H9 (cell line): ENCODE results near the gene B4GALNT4. TPM values are rescaled to one million over a fixed set of nuclear protein-coding genes. Genes with fewer than 3 reads are reported as not detected.

Experiments used
- DNase-seq: peaks from one replicate; pipeline ENCODE4 v3.0.0-alpha.2; 2017
- H2AFZ ChIP-seq: one replicate; pipeline ENCODE4 v1.6.1; 2013; ENCODE audit warnings: mild to moderate bottlenecking, low read length, control low read depth, moderate library complexity
- H2AK5ac ChIP-seq: 2 replicates; pipeline ENCODE4 v1.6.1; 2013; ENCODE audit warnings: low read length, control low read depth, mixed read lengths; ENCODE audit not compliant: insufficient read length
- H2BK120ac ChIP-seq: one replicate; pipeline ENCODE4 v1.6.1; 2013; ENCODE audit warnings: low read depth, mild to moderate bottlenecking, low read length, control low read depth, inconsistent platforms; ENCODE audit not compliant: poor library complexity, severe bottlenecking
- H2BK12ac ChIP-seq: 2 replicates; pipeline ENCODE4 v1.6.1; 2013; ENCODE audit warnings: low read length, control low read depth, mixed read lengths, low read depth; ENCODE audit not compliant: insufficient read length
- H2BK15ac ChIP-seq: 2 replicates; pipeline ENCODE4 v1.6.1; 2013; ENCODE audit warnings: low read depth, low read length, control low read depth
- H2BK20ac ChIP-seq: one replicate; pipeline ENCODE4 v1.6.1; 2013; ENCODE audit warnings: low read depth, mild to moderate bottlenecking, low read length, control low read depth, inconsistent platforms; ENCODE audit not compliant: poor library complexity, severe bottlenecking
- H2BK5ac ChIP-seq: 2 replicates; pipeline ENCODE4 v1.6.1; 2013; ENCODE audit warnings: low read length, control low read depth, mixed read lengths; ENCODE audit not compliant: insufficient read length
- H3K14ac ChIP-seq: 2 replicates; pipeline ENCODE4 v1.6.1; 2013; ENCODE audit warnings: low read length, control low read depth; ENCODE audit not compliant: insufficient read depth
- H3K18ac ChIP-seq: 2 replicates; pipeline ENCODE4 v1.6.1; 2013; ENCODE audit warnings: low read depth, mild to moderate bottlenecking, mixed read lengths, low read length, control low read depth; ENCODE audit not compliant: insufficient read length
- H3K23ac ChIP-seq: 2 replicates; pipeline ENCODE4 v1.6.1; 2013; ENCODE audit warnings: low read length, control low read depth, mixed read lengths, low read depth; ENCODE audit not compliant: insufficient read length
- H3K23me2 ChIP-seq: 2 replicates; pipeline ENCODE4 v1.6.1; 2013; ENCODE audit warnings: low read depth, mild to moderate bottlenecking, mixed read lengths, low read length, control low read depth; ENCODE audit not compliant: insufficient read length, poor library complexity, severe bottlenecking
- H3K27ac ChIP-seq: 2 replicates; pipeline ENCODE4 v1.5.1; 2013; ENCODE audit warnings: low read length, control low read depth, mixed read lengths, low read depth; ENCODE audit not compliant: insufficient read length
- H3K27me3 ChIP-seq: 2 replicates; pipeline ENCODE4 v1.6.1; 2013; ENCODE audit warnings: low read length, control low read depth, inconsistent platforms; ENCODE audit not compliant: insufficient read depth
- H3K4ac ChIP-seq: 2 replicates; pipeline ENCODE4 v1.6.1; 2013; ENCODE audit warnings: low read depth, mild to moderate bottlenecking, control low read depth, inconsistent platforms, low read length, moderate library complexity
- H3K4me1 ChIP-seq: 2 replicates; pipeline ENCODE4 v1.6.1; 2013; ENCODE audit warnings: low read length, control low read depth, inconsistent platforms; ENCODE audit not compliant: insufficient read depth
- H3K4me2 ChIP-seq: 2 replicates; pipeline ENCODE4 v1.6.1; 2013; ENCODE audit warnings: low read length, control low read depth, mixed read lengths; ENCODE audit not compliant: insufficient read length, insufficient read depth
- H3K56ac ChIP-seq: 2 replicates; pipeline ENCODE4 v1.6.1; 2013; ENCODE audit warnings: low read depth, mild to moderate bottlenecking, mixed read lengths, low read length, control low read depth; ENCODE audit not compliant: insufficient read length
- H3K79me1 ChIP-seq: 2 replicates; pipeline ENCODE4 v1.6.1; 2013; ENCODE audit warnings: low read depth, mild to moderate bottlenecking, moderate library complexity, low read length, control low read depth, inconsistent platforms; ENCODE audit not compliant: insufficient read depth, poor library complexity, severe bottlenecking
- H3K79me2 ChIP-seq: 2 replicates; pipeline ENCODE4 v1.6.1; 2013; ENCODE audit warnings: low read length, control low read depth, inconsistent platforms; ENCODE audit not compliant: insufficient read depth
- H3K9ac ChIP-seq: 2 replicates; pipeline ENCODE4 v1.6.1; 2013; ENCODE audit warnings: low read length, control low read depth, mixed read lengths; ENCODE audit not compliant: insufficient read length; ENCODE audit errors: extremely low read depth
- H3K9me3 ChIP-seq: one replicate; pipeline ENCODE4 v1.6.1; 2013; ENCODE audit warnings: low read depth, low read length, inconsistent platforms; ENCODE audit not compliant: control insufficient read depth
- H3T11ph ChIP-seq: one replicate; pipeline ENCODE4 v1.6.1; 2013; ENCODE audit warnings: mild to moderate bottlenecking, low read length, control low read depth, inconsistent platforms
- H4K20me1 ChIP-seq: one replicate; pipeline ENCODE4 v1.6.1; 2013; ENCODE audit not compliant: control insufficient read depth, insufficient read length, insufficient read depth
- H4K5ac ChIP-seq: 2 replicates; pipeline ENCODE4 v1.6.1; 2013; ENCODE audit warnings: low read depth, mild to moderate bottlenecking, mixed read lengths, low read length, control low read depth; ENCODE audit not compliant: insufficient read length
- H4K8ac ChIP-seq: replicated peaks from 2 replicates; pipeline ENCODE4 v1.6.1; 2013; ENCODE audit warnings: low read length, control low read depth, mixed read lengths, low read depth; ENCODE audit not compliant: insufficient read length
- H4K91ac ChIP-seq: 2 replicates; pipeline ENCODE4 v1.6.1; 2013; ENCODE audit warnings: low read depth, mild to moderate bottlenecking, moderate library complexity, mixed read lengths, low read length, control low read depth; ENCODE audit not compliant: insufficient read length
- H3K27ac Mint-ChIP-seq, 3 experiments: 2 replicates in 2 of 3; 3 replicates in 1 of 3; pipeline ENCODE4 v1.8.0; 2020 to 2021; ENCODE audit warnings: mixed read lengths in 3 of 3, mild to moderate bottlenecking in 1 of 3, moderate library complexity in 1 of 3
- H3K27me3 Mint-ChIP-seq: 2 replicates; pipeline ENCODE4 v1.8.0; 2021; ENCODE audit warnings: low read depth, mild to moderate bottlenecking, moderate library complexity, mixed read lengths
- H3K36me3 Mint-ChIP-seq, 3 experiments: 2 replicates in 2 of 3; 3 replicates in 1 of 3; pipeline ENCODE4 v1.8.0; 2020 to 2021; ENCODE audit warnings: low read depth in 3 of 3, mixed read lengths in 3 of 3; ENCODE audit not compliant: insufficient read depth in 1 of 3
- H3K4me1 Mint-ChIP-seq, 2 experiments: 2 replicates each; pipeline ENCODE4 v1.8.0; 2020; ENCODE audit warnings: mixed read lengths in 2 of 2
- H3K4me3 Mint-ChIP-seq, 2 experiments: 2 replicates in 1 of 2; 3 replicates in 1 of 2; pipeline ENCODE4 v1.8.0; 2020 to 2021; ENCODE audit warnings: mild to moderate bottlenecking in 2 of 2, mixed read lengths in 2 of 2, moderate library complexity in 1 of 2
- H3K9me3 Mint-ChIP-seq, 2 experiments: 2 replicates in 1 of 2; 3 replicates in 1 of 2; pipeline ENCODE4 v1.8.0; 2020; ENCODE audit warnings: mild to moderate bottlenecking in 2 of 2, mixed read lengths in 2 of 2, moderate library complexity in 1 of 2
- CTCF ChIP-seq: fragments of 200-600 bp; sonication (generic); conservative IDR thresholded peaks from 3 replicates; pipeline ENCODE4 v1.8.0; 2021; ENCODE audit warnings: antibody characterized with exemption, mild to moderate bottlenecking
- WGBS: extraction: QIAGEN DNeasy Blood & Tissue Kit; methylation state at CpG from one replicate; pipeline ENCODE4 v1.1.7; 2013; ENCODE audit warnings: missing lambda C conversion rate, low lambda C conversion rate, mixed read lengths; ENCODE audit not compliant: insufficient read length; ENCODE audit errors: extremely low coverage; 5-methylcytosine and 5-hydroxymethylcytosine counted together
- total RNA-seq: library from RNA; stranded (reverse); gene quantifications from 2 replicates; pipeline ENCODE4 v1.2.1, GENCODE V29; 2021

Gene B4GALNT4
- total RNA-seq, 1 experiment from 2014 or later = 105 TPM

- peak; percentile 64 for DNase-seq
- Histone ChIP-seq H2BK120ac (no peak overlapping the region), H2AK5ac (no peak overlapping the region), H3K23me2 (no peaks in the 10 kb centered on the region), H3K27me3 (no peaks in the 10 kb centered on the region), H3K56ac (no peak overlapping the region), H3K27ac (no peak overlapping the region), H3K9ac (peak overlapping the region; percentile 39), H3K9me3 (no peaks in the 10 kb centered on the region), H3K23ac (no peak overlapping the region), H4K8ac (no peak overlapping the region), H3K4ac (no peak overlapping the region), H2BK5ac (no peak overlapping the region), H2BK12ac (no peak overlapping the region), H2AFZ (no peak overlapping the region), H3K4me2 (peak overlapping the region; percentile 18), H4K5ac (no peak overlapping the region), H4K91ac (no peak overlapping the region), H3K79me1 (peaks cover 9% of the 10 kb centered on the region), H3T11ph (no peak overlapping the region), H3K4me1 (no peaks in the 10 kb centered on the region), H3K79me2 (no peaks in the 10 kb centered on the region), H3K18ac (peak overlapping the region; percentile 92), H3K14ac (peak overlapping the region; percentile 54; the same call in 1 of the 2 replicates), H2BK20ac (peak overlapping the region; percentile 76), H4K20me1 (no peaks in the 10 kb centered on the region), H2BK15ac (no peak overlapping the region)
- H3K27ac Mint-ChIP-seq = peak overlapping the region; percentile 72 to 95 (median 94); a peak in 5 of 7 replicates
- peaks cover 17 to 25% of the 10 kb centered on the region in 2 experiments for H3K4me1 Mint-ChIP-seq
- no CpG with 5 or more reads among the region's 42 CpGs for WGBS
- H3K4me3 Mint-ChIP-seq = peak overlapping the region; percentile 77 to 90
- H3K36me3 Mint-ChIP-seq = peaks cover 29 to 36% (median 30%) of the 10 kb centered on the region in 3 experiments
- TF ChIP-seq CTCF = peak; percentile 33; the same call in 1 of the 3 replicates
- H3K9me3 Mint-ChIP-seq = peaks cover 0 to 4% of the 10 kb centered on the region in 2 experiments; a peak in 2 of 5 replicates
- H3K27me3 Mint-ChIP-seq = peaks cover 17% of the 10 kb centered on the region
Observed at GRCh38 chr11:370070-370941, 1.0 kb downstream of the B4GALNT4 start.
